Cerebellar nuclear complex (tissue), 1 donor: ENCODE measurements around the gene PGLYRP2.

Source experiments
- DNase-seq, 2 experiments: peaks; one replicate each; lab custom pipeline; 2025; lab: John Stamatoyannopoulos, UW

Gene PGLYRP2

GRCh38 chr19:15424692-15425272 is 54.5 kb downstream of the PGLYRP2 start:
- no peak for DNase-seq

- no peak for DNase-seq
Measured at GRCh38 chr19:15424121-15424520, 55.2 kb downstream of the PGLYRP2 start.

- no peak for DNase-seq
Measured at GRCh38 chr19:15423130-15423529, 56.2 kb downstream of the PGLYRP2 start.

- DNase-seq, result no peak
Measured at GRCh38 chr19:15422296-15423075, 56.8 kb downstream of the PGLYRP2 start.

GRCh38 chr19:15421721-15422260 is 57.5 kb downstream of the PGLYRP2 start:
- DNase-seq, result no peak

GRCh38 chr19:15421136-15421695 is 58.1 kb downstream of the PGLYRP2 start:
- no peak for DNase-seq

- no peak for DNase-seq
Measured at GRCh38 chr19:15419413-15420025, 59.8 kb downstream of the PGLYRP2 start.
